MM.1S (cell line): ENCODE measurements around the gene MITF.

Source experiments
- DNase-seq: peaks from one replicate; pipeline ENCODE4 v3.0.0-alpha.2; 2015
- H2AFZ ChIP-seq: fragments of 300-600 bp; sonication (generic); 2 replicates; pipeline ENCODE4 v1.6.0; 2016; ENCODE audit warnings: antibody characterized with exemption, low read length
- H3F3A ChIP-seq: fragments of 300-600 bp; sonication (generic); 2 replicates; pipeline ENCODE4 v1.6.1; 2016; ENCODE audit warnings: mild to moderate bottlenecking, antibody characterized with exemption, low read length, moderate library complexity, mixed read lengths; ENCODE audit not compliant: insufficient read depth
- H3K27ac ChIP-seq: fragments of 300-600 bp; sonication (generic); 2 replicates; pipeline ENCODE4 v1.5.1; 2016; ENCODE audit warnings: mild to moderate bottlenecking, low read length
- H3K27me3 ChIP-seq: fragments of 300-600 bp; sonication (generic); replicated peaks from 2 replicates; pipeline ENCODE4 v1.6.0; 2016; ENCODE audit warnings: low read length; ENCODE audit not compliant: insufficient read depth
- H3K36me3 ChIP-seq: fragments of 300-600 bp; sonication (generic); replicated peaks from 2 replicates; pipeline ENCODE4 v1.6.1; 2016; ENCODE audit warnings: mild to moderate bottlenecking, low read length, mixed read lengths; ENCODE audit not compliant: insufficient read depth
- H3K4me1 ChIP-seq: fragments of 300-600 bp; sonication (generic); 2 replicates; pipeline ENCODE4 v1.6.1; 2016; ENCODE audit warnings: low read length, mixed read lengths
- H3K4me2 ChIP-seq: fragments of 300-600 bp; sonication (generic); 2 replicates; pipeline ENCODE4 v1.6.0; 2016; ENCODE audit warnings: low read depth, low read length
- H3K4me3 ChIP-seq: fragments of 300-600 bp; sonication (generic); 2 replicates; pipeline ENCODE4 v1.5.1; 2016; ENCODE audit warnings: low read length, mixed read lengths
- H3K79me2 ChIP-seq: fragments of 300-600 bp; sonication (generic); 2 replicates; pipeline ENCODE4 v1.6.1; 2016; ENCODE audit warnings: mixed run types, low read length, mixed read lengths
- H3K9ac ChIP-seq: fragments of 300-600 bp; sonication (generic); 2 replicates; pipeline ENCODE4 v1.6.1; 2016; ENCODE audit warnings: low read length, mixed read lengths
- H3K9me2 ChIP-seq: fragments of 300-600 bp; sonication (generic); replicated peaks from 2 replicates; pipeline ENCODE4 v1.6.1; 2016; ENCODE audit warnings: mild to moderate bottlenecking, low read length, mixed read lengths; ENCODE audit not compliant: insufficient read depth
- H3K9me3 ChIP-seq: fragments of 300-600 bp; sonication (generic); replicated peaks from 2 replicates; pipeline ENCODE4 v1.6.1; 2016; ENCODE audit warnings: mild to moderate bottlenecking, low read length, mixed read lengths; ENCODE audit not compliant: insufficient read depth
- H4K20me1 ChIP-seq: fragments of 300-600 bp; sonication (generic); 2 replicates; pipeline ENCODE4 v1.6.1; 2016; ENCODE audit warnings: mild to moderate bottlenecking, low read length, moderate library complexity, mixed read lengths; ENCODE audit not compliant: insufficient read depth
- CTCF ChIP-seq: fragments of 300-600 bp; sonication (generic); IDR thresholded peaks from 2 replicates; pipeline ENCODE4 v1.5.1; 2016; ENCODE audit warnings: antibody characterized with exemption, low read length, mixed read lengths
- EZH2 ChIP-seq: fragments of 300-600 bp; sonication (generic); optimal IDR thresholded peaks from 2 replicates; pipeline ENCODE3; 2017; ENCODE audit warnings: low read depth, mild to moderate bottlenecking, antibody characterized with exemption, low read length, mixed read lengths
- EZH2phosphoT487 ChIP-seq: fragments of 300-600 bp; sonication (generic); IDR thresholded peaks from 2 replicates; pipeline ENCODE4 v1.6.1; 2018; ENCODE audit warnings: antibody characterized with exemption, low read length

MITF gene

GRCh38 chr3:69763458-69763857, 24.2 kb downstream of the MITF start:
- Histone ChIP-seq H3K9me3 (no peaks in the 10 kb centered on the region), H3K27ac (peak overlapping the region; percentile 53; the same call in 1 of the 2 replicates), H3K4me1 (peaks cover 32% of the 10 kb centered on the region), H2AFZ (no peak overlapping the region), H3K4me3 (no peak overlapping the region), H3K36me3 (no peaks in the 10 kb centered on the region), H3K9me2 (no peaks in the 10 kb centered on the region), H3K4me2 (peak overlapping the region; percentile 76; the same call in 1 of the 2 replicates), H3K9ac (no peak overlapping the region), H3K27me3 (no peaks in the 10 kb centered on the region), H3K79me2 (no peaks in the 10 kb centered on the region), H4K20me1 (no peaks in the 10 kb centered on the region), H3F3A (peaks cover 11% of the 10 kb centered on the region)
- TF ChIP-seq EZH2phosphoT487 (no peak), CTCF (no peak), EZH2 (no peak)
- DNase-seq = no peak

DNA sequence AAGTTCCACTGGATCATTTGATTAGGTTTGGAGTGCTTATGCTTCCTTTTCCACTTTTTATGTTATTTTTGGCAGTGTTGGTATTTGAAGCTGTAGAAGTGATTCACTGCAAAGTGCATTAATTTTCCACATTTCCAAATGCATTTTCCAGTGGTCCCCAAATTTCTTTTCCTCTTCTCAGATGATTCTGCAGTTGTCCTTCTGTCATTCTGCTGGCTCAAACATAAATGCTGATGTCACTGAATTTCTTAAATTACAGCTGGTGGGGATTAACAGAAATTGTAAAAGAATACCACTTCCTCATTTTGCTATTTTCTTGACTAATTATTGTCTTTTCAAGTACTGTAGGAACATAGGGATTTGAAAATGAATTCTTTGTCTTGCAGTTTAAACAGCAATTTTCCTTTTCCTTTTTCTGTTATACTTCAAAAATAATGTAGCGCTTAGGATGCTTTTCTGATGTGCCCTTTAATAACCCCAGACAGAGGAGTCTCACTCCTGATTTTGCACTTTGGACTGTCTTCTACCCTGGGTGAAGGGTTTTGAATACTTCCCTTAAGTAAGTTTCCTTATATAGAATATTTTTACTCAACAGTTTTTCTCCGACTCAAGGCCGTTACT, 25.0 kb downstream of the MITF start:
- Histone ChIP-seq H3K4me2 (peak overlapping the region; percentile 76), H3K9ac (peak overlapping the region; percentile 26; the same call in 1 of the 2 replicates), H3K4me1 (peaks cover 32% of the 10 kb centered on the region), H3K9me2 (no peaks in the 10 kb centered on the region), H3K36me3 (no peaks in the 10 kb centered on the region), H3K9me3 (no peaks in the 10 kb centered on the region), H2AFZ (0 out of 2 replicates have a peak overlapping the region, but pooled peaks have one; percentile 39), H4K20me1 (no peaks in the 10 kb centered on the region), H3K4me3 (peak overlapping the region; percentile 44), H3K79me2 (no peaks in the 10 kb centered on the region), H3F3A (peaks cover 11% of the 10 kb centered on the region), H3K27me3 (no peaks in the 10 kb centered on the region), H3K27ac (peak overlapping the region; percentile 53; the same call in 1 of the 2 replicates)
- DNase-seq = peak; percentile 41
- TF ChIP-seq CTCF = no peak
- TF ChIP-seq EZH2 = no peak
- TF ChIP-seq EZH2phosphoT487 = no peak

- H2AFZ ChIP-seq = peak overlapping the region; percentile 39; the same call in 1 of the 2 replicates
- peak overlapping the region; percentile 44 for H3K4me3 ChIP-seq
- TF ChIP-seq CTCF (no peak), EZH2 (no peak), EZH2phosphoT487 (no peak)
- H3K79me2 ChIP-seq = no peaks in the 10 kb centered on the region
- no peaks in the 10 kb centered on the region for H3K9me3 ChIP-seq
- H3K27ac ChIP-seq = peak overlapping the region; percentile 53; the same call in 1 of the 2 replicates
- H3K4me1 ChIP-seq = peaks cover 32% of the 10 kb centered on the region
- H3K27me3 ChIP-seq = no peaks in the 10 kb centered on the region
- no peaks in the 10 kb centered on the region for H3K9me2 ChIP-seq
- DNase-seq = no peak
- peaks cover 11% of the 10 kb centered on the region for H3F3A ChIP-seq
- H4K20me1 ChIP-seq = no peaks in the 10 kb centered on the region
- no peaks in the 10 kb centered on the region for H3K36me3 ChIP-seq
- peak overlapping the region; percentile 76 for H3K4me2 ChIP-seq
- H3K9ac ChIP-seq = peak overlapping the region; percentile 26; the same call in 1 of the 2 replicates
These were observed 25.6 kb downstream of the MITF start for GRCh38 chr3:69764861-69765260.
